ENCODE data around the gene FYB2. TPM values are rescaled to one million over a fixed set of nuclear protein-coding genes. Genes with fewer than 3 reads are reported as not detected.
"Not testable (repeated sequence)": the region's sequence is repeated elsewhere in the genome, so short reads cannot be mapped to it uniquely, and the experiment has no call there.

The FYB2 gene
- total RNA-seq, 5 donors from 2014 or later (not counting 1 experiment from before 2014, with no cell fraction given), result not detected

DNA sequence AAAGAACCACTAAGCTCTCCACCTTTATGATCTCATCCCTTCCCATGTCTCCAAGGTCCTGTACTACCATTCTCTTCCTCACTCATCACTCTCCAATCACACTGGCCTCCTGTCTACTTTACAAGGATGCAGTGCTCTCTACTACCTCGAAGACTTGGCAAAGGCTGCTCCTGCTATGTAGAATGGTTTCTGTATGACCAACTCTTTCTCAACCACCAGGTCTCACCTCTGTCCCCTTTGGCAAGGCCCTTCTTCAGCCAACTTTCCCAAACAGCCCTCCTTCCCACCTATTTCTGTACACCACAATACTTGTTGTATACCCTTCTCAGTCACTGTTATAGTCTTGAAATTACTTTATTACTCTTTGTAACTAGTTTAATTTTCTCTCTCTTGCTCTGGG lies 41.2 kb downstream of the FYB2 start:
- WGBS (ENCODE audit: insufficient coverage), result 40% methylated on average over 1 of the region's 1 CpG
- ATAC-seq (replicated peaks in 1 of 4) (no peak), DNase-seq (no peak)
- no peaks in the 10 kb centered on the region for H3K36me3 ChIP-seq (ENCODE audit: control insufficient read depth in 2 of 2, extremely low read depth in 1 of 2, insufficient read depth in 1 of 2, low read length in 1 of 2)
- H3K27ac Mint-ChIP-seq, result no peak overlapping the region
- peaks cover 0 to 16% (median 13%) of the 10 kb centered on the region in 3 donors for H3K4me1 Mint-ChIP-seq
- no peaks in the 10 kb centered on the region for H3K9me3 Mint-ChIP-seq
- H3K27me3 Mint-ChIP-seq, result no peaks in the 10 kb centered on the region
- H3K4me3 Mint-ChIP-seq, result no peak overlapping the region
- POLR2A ChIA-PET, result no interaction called here
- H3K36me3 Mint-ChIP-seq, result no peaks in the 10 kb centered on the region
- no peaks in the 10 kb centered on the region for H3K9me3 ChIP-seq
- no peak overlapping the region for H3K27ac ChIP-seq (ENCODE audit: low read length)
- no peak overlapping the region for H3K4me3 ChIP-seq (ENCODE audit: control insufficient read depth in 1 of 2, extremely low read depth in 1 of 2, low read length in 1 of 2)
- CTCF ChIA-PET, result no interaction called here
- H3K27me3 ChIP-seq (replicated peaks in 1 of 2; ENCODE audit: control insufficient read depth in 2 of 2, extremely low read depth in 1 of 2, insufficient read depth in 2 of 2, low read length in 1 of 2), result no peaks in the 10 kb centered on the region
- H3K4me1 ChIP-seq (ENCODE audit: control insufficient read depth in 1 of 2, extremely low read depth in 1 of 2, insufficient read depth in 2 of 2, low read length in 2 of 2), result no peaks in the 10 kb centered on the region

DNA sequence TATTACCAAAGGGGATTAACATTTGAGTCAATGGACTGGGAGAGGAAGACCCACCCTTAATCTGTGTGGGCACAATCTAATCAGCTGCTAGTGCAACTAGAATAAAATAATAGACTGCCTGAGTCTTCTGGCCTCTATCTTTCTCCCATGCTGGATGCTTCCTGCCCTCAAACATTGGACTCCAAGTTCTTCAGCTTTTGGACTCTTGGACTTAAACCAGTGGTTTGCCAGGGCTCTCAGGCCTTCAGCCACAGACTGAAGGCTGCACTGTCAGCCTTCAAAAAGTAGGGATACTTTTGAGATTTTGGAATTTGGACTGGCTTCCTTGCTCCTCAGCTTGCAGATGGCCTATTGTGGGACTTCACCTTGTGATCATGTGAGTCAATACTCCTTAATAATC lies 44.5 kb downstream of the FYB2 start:
- H3K9me3 ChIP-seq; H3K9me3 Mint-ChIP-seq; H3K4me3 Mint-ChIP-seq; H3K4me1 ChIP-seq (ENCODE audit: control insufficient read depth in 1 of 2, extremely low read depth in 1 of 2, insufficient read depth in 2 of 2, low read length in 2 of 2); H3K36me3 ChIP-seq (ENCODE audit: control insufficient read depth in 2 of 2, extremely low read depth in 1 of 2, insufficient read depth in 1 of 2, low read length in 1 of 2); H3K27me3 Mint-ChIP-seq; H3K27ac Mint-ChIP-seq; DNase-seq; H3K36me3 Mint-ChIP-seq; H3K27me3 ChIP-seq (replicated peaks in 1 of 2; ENCODE audit: control insufficient read depth in 2 of 2, extremely low read depth in 1 of 2, insufficient read depth in 2 of 2, low read length in 1 of 2); CTCF ChIA-PET; POLR2A ChIA-PET; H3K27ac ChIP-seq (ENCODE audit: low read length); ATAC-seq (replicated peaks in 1 of 4); H3K4me3 ChIP-seq (ENCODE audit: control insufficient read depth in 1 of 2, extremely low read depth in 1 of 2, low read length in 1 of 2): not testable (repeated sequence)
- peaks cover 0 to 16% (median 13%) of the 10 kb centered on the region in 3 donors for H3K4me1 Mint-ChIP-seq

DNA sequence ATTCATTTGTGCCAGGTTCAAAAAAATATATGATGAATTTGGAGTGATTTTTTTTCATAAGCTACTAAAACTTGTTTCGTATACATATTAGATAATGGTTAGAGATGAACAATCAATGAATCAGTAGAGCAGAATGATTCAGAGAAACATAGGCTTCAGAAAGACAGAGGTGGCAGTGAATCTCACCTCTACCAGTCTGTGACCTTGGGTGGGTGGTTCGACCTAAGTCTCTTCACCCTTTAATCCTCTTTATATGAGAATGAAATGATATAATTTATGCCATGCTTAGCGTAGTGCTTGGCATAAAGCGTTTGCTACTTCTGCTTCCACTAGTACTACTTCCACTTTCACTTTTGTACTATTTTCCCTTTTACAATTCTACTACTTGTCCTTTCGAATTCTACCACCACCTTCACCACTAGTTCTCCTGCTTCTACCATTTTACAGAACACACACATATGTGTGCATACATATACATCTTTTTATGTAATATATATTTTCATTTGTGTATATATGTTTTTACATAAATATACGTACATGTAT lies 45.1 kb downstream of the FYB2 start:
- H3K9me3 ChIP-seq, result no peaks in the 10 kb centered on the region
- peak overlapping the region in 1 of 2 donors; percentile 33 for H3K4me3 ChIP-seq (ENCODE audit: control insufficient read depth in 1 of 2, extremely low read depth in 1 of 2, low read length in 1 of 2)
- no peak for ATAC-seq (replicated peaks in 1 of 4)
- peak in 1 of 35 experiments; percentile 1 for DNase-seq
- no peaks in the 10 kb centered on the region for H3K36me3 Mint-ChIP-seq
- H3K27me3 ChIP-seq (replicated peaks in 1 of 2; ENCODE audit: control insufficient read depth in 2 of 2, extremely low read depth in 1 of 2, insufficient read depth in 2 of 2, low read length in 1 of 2), result no peaks in the 10 kb centered on the region
- no peaks in the 10 kb centered on the region for H3K4me1 ChIP-seq (ENCODE audit: control insufficient read depth in 1 of 2, extremely low read depth in 1 of 2, insufficient read depth in 2 of 2, low read length in 2 of 2)
- H3K4me1 Mint-ChIP-seq, result peaks cover 0 to 16% (median 13%) of the 10 kb centered on the region in 3 donors
- H3K27me3 Mint-ChIP-seq, result peaks cover 0 to 3% of the 10 kb centered on the region in 2 donors
- ChIA-PET POLR2A (no interaction called here), CTCF (no interaction called here)
- no CpG with 5 or more reads among the region's 6 CpGs for WGBS (ENCODE audit: insufficient coverage)
- H3K9me3 Mint-ChIP-seq, result no peaks in the 10 kb centered on the region
- peak overlapping the region in 2 of 3 donors; percentile 14 to 37 for H3K4me3 Mint-ChIP-seq
- no peak overlapping the region for H3K27ac ChIP-seq (ENCODE audit: low read length)
- no peaks in the 10 kb centered on the region for H3K36me3 ChIP-seq (ENCODE audit: control insufficient read depth in 2 of 2, extremely low read depth in 1 of 2, insufficient read depth in 1 of 2, low read length in 1 of 2)
- peak overlapping the region in 1 of 2 donors; percentile 12 for H3K27ac Mint-ChIP-seq

DNA sequence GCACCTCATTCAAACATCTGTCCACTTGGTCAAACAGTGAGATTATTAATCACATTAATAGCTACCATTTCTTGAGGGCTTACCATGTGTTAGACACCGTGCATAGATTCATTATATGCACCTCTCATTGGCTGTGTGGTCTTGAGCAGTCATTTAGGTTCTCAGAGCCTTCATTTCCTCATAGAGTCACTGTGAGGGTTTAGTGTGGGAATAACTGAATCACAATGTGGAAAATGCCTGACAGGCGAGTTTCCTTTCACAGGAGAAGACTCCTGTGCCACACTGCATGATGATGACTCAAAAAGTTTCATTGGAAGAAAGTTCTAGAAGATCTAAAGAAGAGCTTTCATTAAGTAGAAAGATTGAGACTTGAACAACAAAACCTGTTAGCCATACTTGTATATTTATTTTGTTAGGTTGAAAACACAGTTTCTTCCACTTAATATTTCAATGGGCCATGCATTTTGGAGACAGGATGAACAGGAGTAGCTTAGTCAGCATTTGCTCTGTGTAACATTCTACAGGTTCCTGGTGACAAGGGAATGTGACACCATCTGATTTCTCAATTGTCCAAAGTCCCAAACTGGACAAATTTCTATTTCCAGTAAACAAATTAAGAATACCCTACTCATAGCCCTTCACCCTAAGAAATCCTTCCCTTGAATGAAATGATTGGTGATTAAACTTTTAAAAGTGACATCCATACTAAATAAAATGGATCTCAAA lies 45.7 kb downstream of the FYB2 start:
- WGBS (ENCODE audit: insufficient coverage), result 50% methylated on average over 1 of the region's 2 CpGs
- H3K27ac ChIP-seq (ENCODE audit: low read length), result no peak overlapping the region
- ATAC-seq (replicated peaks in 1 of 4) (no peak), DNase-seq (no peak)
- no peaks in the 10 kb centered on the region for H3K27me3 ChIP-seq (replicated peaks in 1 of 2; ENCODE audit: control insufficient read depth in 2 of 2, extremely low read depth in 1 of 2, insufficient read depth in 2 of 2, low read length in 1 of 2)
- Mint-ChIP-seq H3K4me1 (peaks cover 0 to 16% (median 13%) of the 10 kb centered on the region in 3 donors), H3K9me3 (no peaks in the 10 kb centered on the region), H3K27me3 (peaks cover 2 to 4% of the 10 kb centered on the region in 2 donors), H3K27ac (no peak overlapping the region), H3K4me3 (peak overlapping the region; percentile 7 to 37 (median 14)), H3K36me3 (no peaks in the 10 kb centered on the region)
- ChIA-PET POLR2A (interaction anchor here in 1 of 2 donors (0.6 kb wide), 1 partner anchor 627 kb away, joined by 4 read pairs; no protein-coding TSS in a partner anchor), CTCF (no interaction called here)
- no peaks in the 10 kb centered on the region for H3K4me1 ChIP-seq (ENCODE audit: control insufficient read depth in 1 of 2, extremely low read depth in 1 of 2, insufficient read depth in 2 of 2, low read length in 2 of 2)
- no peaks in the 10 kb centered on the region for H3K36me3 ChIP-seq (ENCODE audit: control insufficient read depth in 2 of 2, extremely low read depth in 1 of 2, insufficient read depth in 1 of 2, low read length in 1 of 2)
- no peak overlapping the region for H3K4me3 ChIP-seq (ENCODE audit: control insufficient read depth in 1 of 2, extremely low read depth in 1 of 2, low read length in 1 of 2)
- no peaks in the 10 kb centered on the region for H3K9me3 ChIP-seq

DNA sequence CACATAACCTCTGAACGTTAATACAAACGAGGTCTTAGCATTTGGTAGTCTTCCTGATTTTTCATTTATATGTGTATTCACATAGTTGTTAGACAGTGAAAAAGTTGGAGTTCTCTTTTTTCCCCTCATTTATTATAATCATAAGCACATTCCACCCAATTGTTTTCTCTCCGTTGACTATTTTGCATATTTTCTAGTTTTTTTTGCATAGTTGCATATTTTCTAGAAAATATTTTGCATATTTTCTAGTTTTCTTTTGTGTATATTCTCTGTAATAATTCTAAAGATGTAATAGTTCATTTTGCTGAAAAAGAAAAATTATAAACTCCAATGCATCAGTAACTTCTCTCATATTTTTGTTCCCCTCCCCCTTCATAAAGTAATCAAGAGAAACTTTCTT lies 47.5 kb downstream of the FYB2 start:
- Histone ChIP-seq H3K4me1 (ENCODE audit: control insufficient read depth in 1 of 2, extremely low read depth in 1 of 2, insufficient read depth in 2 of 2, low read length in 2 of 2) (no peaks in the 10 kb centered on the region), H3K27me3 (replicated peaks in 1 of 2; ENCODE audit: control insufficient read depth in 2 of 2, extremely low read depth in 1 of 2, insufficient read depth in 2 of 2, low read length in 1 of 2) (no peaks in the 10 kb centered on the region), H3K27ac (ENCODE audit: low read length) (no peak overlapping the region), H3K36me3 (ENCODE audit: control insufficient read depth in 2 of 2, extremely low read depth in 1 of 2, insufficient read depth in 1 of 2, low read length in 1 of 2) (no peaks in the 10 kb centered on the region), H3K9me3 (no peaks in the 10 kb centered on the region), H3K4me3 (ENCODE audit: control insufficient read depth in 1 of 2, extremely low read depth in 1 of 2, low read length in 1 of 2) (no peak overlapping the region)
- ChIA-PET CTCF (no interaction called here), POLR2A (no interaction called here)
- H3K36me3 Mint-ChIP-seq, result no peaks in the 10 kb centered on the region
- H3K4me1 Mint-ChIP-seq, result peaks cover 0 to 16% (median 13%) of the 10 kb centered on the region in 3 donors
- no CpG with 5 or more reads among the region's 3 CpGs for WGBS (ENCODE audit: insufficient coverage)
- no peak overlapping the region for H3K4me3 Mint-ChIP-seq
- H3K9me3 Mint-ChIP-seq, result no peaks in the 10 kb centered on the region
- no peak for DNase-seq
- peaks cover 6 to 9% of the 10 kb centered on the region in 2 donors for H3K27me3 Mint-ChIP-seq
- no peak overlapping the region for H3K27ac Mint-ChIP-seq
- no peak for ATAC-seq (replicated peaks in 1 of 4)

DNA sequence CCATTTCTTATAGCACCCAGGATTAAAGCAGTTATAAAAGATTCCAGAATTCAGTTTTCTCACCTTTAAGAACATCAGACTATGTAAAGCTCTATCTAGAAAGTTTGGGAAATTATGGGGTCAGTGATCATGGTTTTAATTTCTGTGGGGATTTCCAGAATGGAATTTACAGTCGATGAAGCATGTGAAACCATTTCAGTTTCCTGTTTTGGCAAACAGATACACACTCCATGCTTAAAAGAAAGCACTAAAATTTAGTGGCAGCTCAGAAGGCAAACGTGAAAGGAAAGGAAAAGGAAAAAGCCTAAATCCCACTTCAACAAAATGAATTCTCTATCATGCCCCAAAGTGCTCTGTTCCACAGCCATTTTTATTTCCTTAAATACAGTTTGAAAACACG lies 60.4 kb downstream of the FYB2 start:
- Histone ChIP-seq H3K27me3 (replicated peaks in 1 of 2; ENCODE audit: control insufficient read depth in 2 of 2, extremely low read depth in 1 of 2, insufficient read depth in 2 of 2, low read length in 1 of 2) (no peaks in the 10 kb centered on the region), H3K36me3 (ENCODE audit: control insufficient read depth in 2 of 2, extremely low read depth in 1 of 2, insufficient read depth in 1 of 2, low read length in 1 of 2) (no peaks in the 10 kb centered on the region), H3K4me1 (ENCODE audit: control insufficient read depth in 1 of 2, extremely low read depth in 1 of 2, insufficient read depth in 2 of 2, low read length in 2 of 2) (no peaks in the 10 kb centered on the region), H3K9me3 (no peaks in the 10 kb centered on the region), H3K27ac (ENCODE audit: low read length) (no peak overlapping the region), H3K4me3 (ENCODE audit: control insufficient read depth in 1 of 2, extremely low read depth in 1 of 2, low read length in 1 of 2) (no peak overlapping the region)
- DNase-seq (no peak), ATAC-seq (replicated peaks in 1 of 4) (no peak)
- H3K4me3 Mint-ChIP-seq, result no peak overlapping the region
- CTCF ChIA-PET, result no interaction called here
- no peaks in the 10 kb centered on the region for H3K4me1 Mint-ChIP-seq
- no peak overlapping the region for H3K27ac Mint-ChIP-seq
- POLR2A ChIA-PET, result no interaction called here
- no peaks in the 10 kb centered on the region for H3K9me3 Mint-ChIP-seq
- H3K27me3 Mint-ChIP-seq, result peaks cover 11 to 16% of the 10 kb centered on the region in 2 donors
- no peaks in the 10 kb centered on the region for H3K36me3 Mint-ChIP-seq
- WGBS (ENCODE audit: insufficient coverage), result no CpG with 5 or more reads among the region's 3 CpGs
